Activated CD4-positive, alpha-beta T cell treated with anti-CD3 and anti-CD28 coated beads, Interleukin-2, amount 50 U/mL, for 1 hour (primary cell): ENCODE results near the gene RPL13.
"Not testable (repeated sequence)": the region's sequence is repeated elsewhere in the genome, so short reads cannot be mapped to it uniquely, and the experiment has no call there.

Experiments used
- DNase-seq: peaks from one replicate; pipeline ENCODE4 v3.0.0-alpha.2; 2020

RPL13 gene

GRCh38 chr16:89577055-89577759 is 16.7 kb downstream of the RPL13 start:
- no peak for DNase-seq

GRCh38 chr16:89579351-89579750 is 18.9 kb downstream of the RPL13 start:
- no peak for DNase-seq

- no peak for DNase-seq
Measured at GRCh38 chr16:89581045-89581695, 20.7 kb downstream of the RPL13 start.

- no peak for DNase-seq
Measured at GRCh38 chr16:89581861-89582563, 21.5 kb downstream of the RPL13 start.

GRCh38 chr16:89582614-89583196 is 22.2 kb downstream of the RPL13 start:
- no peak for DNase-seq

GRCh38 chr16:89583197-89583894 is 22.9 kb downstream of the RPL13 start:
- DNase-seq = no peak

GRCh38 chr16:89583895-89584644 is 23.6 kb downstream of the RPL13 start:
- no peak for DNase-seq

- no peak for DNase-seq
Measured at GRCh38 chr16:89584768-89585549, 24.5 kb downstream of the RPL13 start.

GRCh38 chr16:89586218-89586617 is 25.7 kb downstream of the RPL13 start:
- DNase-seq = no peak

GRCh38 chr16:89586853-89587252 is 26.4 kb downstream of the RPL13 start:
- DNase-seq = no peak

GRCh38 chr16:89587676-89588075 is 27.2 kb downstream of the RPL13 start:
- DNase-seq = not testable (repeated sequence)

- no peak for DNase-seq
Measured at GRCh38 chr16:89588413-89589109, 28.1 kb downstream of the RPL13 start.

- no peak for DNase-seq
Measured at GRCh38 chr16:89589241-89589926, 28.9 kb downstream of the RPL13 start.

GRCh38 chr16:89593841-89594240 is 33.4 kb downstream of the RPL13 start:
- DNase-seq = peak; percentile 45

- no peak for DNase-seq
Measured at GRCh38 chr16:89595330-89596060, 35.0 kb downstream of the RPL13 start.

- no peak for DNase-seq
Measured at GRCh38 chr16:89596061-89596689, 35.7 kb downstream of the RPL13 start.

- DNase-seq = no peak
Measured at GRCh38 chr16:89596957-89597649, 36.6 kb downstream of the RPL13 start.

GRCh38 chr16:89598199-89598598 is 37.7 kb downstream of the RPL13 start:
- DNase-seq = no peak
